IMR-90 (cell line): ENCODE measurements around the gene EIF4A3. TPM values are rescaled to one million over a fixed set of nuclear protein-coding genes. Genes with fewer than 3 reads are reported as not detected.

Source experiments
- ATAC-seq: fragments of 200-7000 bp; cut with Tn5 transposase; 2 replicates; pipeline ENCODE4 v1.9.1; 2020; ENCODE audit warnings: low read depth, mild to moderate bottlenecking, moderate library complexity
- BruUV-seq: library from RNA; stranded (reverse); fragments of 400-500 nt; replicated peaks from 2 replicates; lab custom pipeline; 2021; lab: Mats Ljungman, UMichigan
- CTCF ChIA-PET: fragments of 300-600 bp; formaldehyde crosslinking; extraction: SDS; loops from one replicate; lab custom pipeline; 2021; ENCODE audit warnings: antibody characterized with exemption; lab: Yijun Ruan, JAX
- POLR2A ChIA-PET: fragments of 300-600 bp; sonication (Branson Sonifier 250); formaldehyde crosslinking; loops from one replicate; lab custom pipeline; 2022; ENCODE audit warnings: antibody characterized with exemption; ENCODE audit not compliant: unreplicated experiment; lab: Charles Lee
- DNase-seq: peaks from one replicate; pipeline ENCODE4 v3.0.0; 2013
- H2AFZ ChIP-seq: replicated peaks from 2 replicates; pipeline ENCODE3; 2013; ENCODE audit warnings: low read length, mild to moderate bottlenecking; ENCODE audit not compliant: poor library complexity
- H2AK5ac ChIP-seq: 2 replicates; pipeline ENCODE4 v1.6.1; 2013; ENCODE audit warnings: low read depth, low read length, inconsistent platforms
- H2AK9ac ChIP-seq: replicated peaks from 2 replicates; pipeline ENCODE3; 2013; ENCODE audit warnings: mild to moderate bottlenecking, low read depth, low read length, moderate library complexity; ENCODE audit not compliant: poor library complexity
- H2BK120ac ChIP-seq: 2 replicates; pipeline ENCODE4 v1.6.1; 2013; ENCODE audit warnings: low read depth, low read length, inconsistent platforms
- H2BK15ac ChIP-seq: 3 replicates; pipeline ENCODE4 v1.6.1; 2013; ENCODE audit warnings: low read depth, low read length, inconsistent platforms
- H2BK20ac ChIP-seq: 2 replicates; pipeline ENCODE4 v1.6.1; 2013; ENCODE audit warnings: low read depth, mild to moderate bottlenecking, inconsistent platforms, low read length, moderate library complexity
- H2BK5ac ChIP-seq: 2 replicates; pipeline ENCODE4 v1.6.1; 2013; ENCODE audit warnings: mild to moderate bottlenecking, low read depth, low read length, inconsistent platforms; ENCODE audit not compliant: poor library complexity, severe bottlenecking
- H3K14ac ChIP-seq: replicated peaks from 2 replicates; pipeline ENCODE4 v1.6.1; 2013; ENCODE audit warnings: low read depth, low read length, inconsistent platforms
- H3K18ac ChIP-seq: 2 replicates; pipeline ENCODE4 v1.6.1; 2013; ENCODE audit warnings: low read depth, low read length, control low read depth
- H3K23ac ChIP-seq: 2 replicates; pipeline ENCODE4 v1.6.1; 2013; ENCODE audit warnings: low read depth, low read length, inconsistent platforms
- H3K27ac ChIP-seq: 2 replicates; pipeline ENCODE4 v1.5.1; 2013; ENCODE audit warnings: mild to moderate bottlenecking, control low read depth, low read length; ENCODE audit not compliant: insufficient read depth
- H3K27me3 ChIP-seq: 2 replicates; pipeline ENCODE4 v1.6.1; 2013; ENCODE audit warnings: low read length; ENCODE audit not compliant: control insufficient read depth, insufficient read depth
- H3K36me3 ChIP-seq: 2 replicates; pipeline ENCODE4 v1.6.1; 2013; ENCODE audit warnings: low read length, mixed read lengths; ENCODE audit not compliant: control insufficient read depth, insufficient read depth
- H3K4ac ChIP-seq: 2 replicates; pipeline ENCODE4 v1.6.1; 2013; ENCODE audit warnings: low read depth, low read length, inconsistent platforms
- H3K4me1 ChIP-seq: 2 replicates; pipeline ENCODE4 v1.6.1; 2013; ENCODE audit warnings: low read length, mixed read lengths; ENCODE audit not compliant: control insufficient read depth, insufficient read depth
- H3K4me2 ChIP-seq: 2 replicates; pipeline ENCODE4 v1.6.1; 2013; ENCODE audit warnings: low read depth, mild to moderate bottlenecking, control low read depth, low read length, moderate library complexity
- H3K4me3 ChIP-seq: 2 replicates; pipeline ENCODE4 v1.5.1; 2013; ENCODE audit warnings: low read depth, mild to moderate bottlenecking, control low read depth, low read length, moderate library complexity; ENCODE audit not compliant: insufficient read depth
- H3K56ac ChIP-seq: 2 replicates; pipeline ENCODE4 v1.6.1; 2013; ENCODE audit warnings: low read length, inconsistent platforms; ENCODE audit not compliant: insufficient read depth; ENCODE audit errors: extremely low read depth
- H3K79me1 ChIP-seq, 2 experiments: 2 replicates each; pipeline ENCODE4 v1.6.1; 2013; ENCODE audit warnings: low read length in 2 of 2, inconsistent platforms in 1 of 2, low read depth in 1 of 2
- H3K9ac ChIP-seq: 2 replicates; pipeline ENCODE4 v1.6.1; 2013; ENCODE audit warnings: low read depth, low read length, control low read depth
- H3K9me1 ChIP-seq: 2 replicates; pipeline ENCODE4 v1.6.1; 2013; ENCODE audit warnings: low read length, inconsistent platforms; ENCODE audit not compliant: insufficient read depth
- H3K9me3 ChIP-seq: 2 replicates; pipeline ENCODE4 v1.6.1; 2013; ENCODE audit warnings: low read length; ENCODE audit not compliant: control insufficient read depth, insufficient read depth
- H4K20me1 ChIP-seq: 2 replicates; pipeline ENCODE4 v1.6.1; 2013; ENCODE audit warnings: low read length, inconsistent platforms; ENCODE audit not compliant: insufficient read depth
- H4K5ac ChIP-seq: 2 replicates; pipeline ENCODE4 v1.6.1; 2013; ENCODE audit warnings: mild to moderate bottlenecking, low read depth, low read length, control low read depth
- H4K8ac ChIP-seq, 2 experiments: 2 replicates each; pipeline ENCODE4 v1.6.1; 2013; ENCODE audit warnings: low read depth in 2 of 2, low read length in 2 of 2, control low read depth in 1 of 2, inconsistent platforms in 1 of 2
- H4K91ac ChIP-seq: 2 replicates; pipeline ENCODE4 v1.6.1; 2013; ENCODE audit warnings: low read depth, low read length, inconsistent platforms; ENCODE audit not compliant: insufficient read depth
- BHLHE40 ChIP-seq: fragments of 150-350 bp; IDR thresholded peaks from 2 replicates; pipeline ENCODE4 v1.6.1; 2016; ENCODE audit warnings: mild to moderate bottlenecking, low read depth, low read length
- CEBPB ChIP-seq: IDR thresholded peaks from 2 replicates; pipeline ENCODE4 v1.6.1; 2012; ENCODE audit warnings: low read depth, low read length, improper control_type of control experiment
- CHD1 ChIP-seq: IDR thresholded peaks from 2 replicates; pipeline ENCODE4 v1.6.1; 2012; ENCODE audit warnings: low read depth, low read length, improper control_type of control experiment
- CTCF ChIP-seq: conservative IDR thresholded peaks from 2 replicates; pipeline ENCODE4 v1.5.1; 2012; ENCODE audit warnings: mild to moderate bottlenecking, low read depth, low read length, improper control_type of control experiment
- ELK1 ChIP-seq: fragments of 150-350 bp; IDR thresholded peaks from 2 replicates; pipeline ENCODE4 v1.6.1; 2016; ENCODE audit warnings: low read depth, mild to moderate bottlenecking, low read length, moderate library complexity, borderline replicate concordance
- FOS ChIP-seq: fragments of 150-350 bp; IDR thresholded peaks from 2 replicates; pipeline ENCODE4 v1.6.1; 2016; ENCODE audit warnings: low read depth, low read length
- MAFK ChIP-seq: IDR thresholded peaks from 2 replicates; pipeline ENCODE4 v1.6.1; 2012; ENCODE audit warnings: low read depth, low read length, improper control_type of control experiment
- MAZ ChIP-seq: IDR thresholded peaks from 2 replicates; pipeline ENCODE4 v1.6.1; 2012; ENCODE audit warnings: low read depth, mild to moderate bottlenecking, low read length, improper control_type of control experiment, moderate library complexity, borderline replicate concordance
- MXI1 ChIP-seq: IDR thresholded peaks from 2 replicates; pipeline ENCODE4 v1.6.1; 2012; ENCODE audit warnings: low read depth, mild to moderate bottlenecking, low read length, moderate library complexity, borderline replicate concordance
- NFE2L2 ChIP-seq: fragments of 150-350 bp; IDR thresholded peaks from 2 replicates; pipeline ENCODE4 v1.6.1; 2016; ENCODE audit warnings: low read depth, mild to moderate bottlenecking, low read length
- POLR2A ChIP-seq: IDR thresholded peaks from 2 replicates; pipeline ENCODE4 v1.6.1; 2012; ENCODE audit warnings: mild to moderate bottlenecking, low read depth, low read length
- RAD21 ChIP-seq: IDR thresholded peaks from 2 replicates; pipeline ENCODE4 v1.6.1; 2012; ENCODE audit warnings: low read length, improper control_type of control experiment
- RCOR1 ChIP-seq: IDR thresholded peaks from 2 replicates; pipeline ENCODE4 v1.6.1; 2012; ENCODE audit warnings: mild to moderate bottlenecking, low read length, improper control_type of control experiment; ENCODE audit not compliant: insufficient replicate concordance
- RFX5 ChIP-seq: IDR thresholded peaks from 2 replicates; pipeline ENCODE4 v1.8.0; 2012; ENCODE audit warnings: low read depth, mild to moderate bottlenecking, low read length, moderate library complexity
- SMC3 ChIP-seq: fragments of 150-350 bp; IDR thresholded peaks from 2 replicates; pipeline ENCODE4 v1.6.1; 2016; ENCODE audit warnings: low read depth, mild to moderate bottlenecking, antibody characterized with exemption, low read length, moderate library complexity
- USF2 ChIP-seq: fragments of 150-350 bp; IDR thresholded peaks from 2 replicates; pipeline ENCODE4 v1.6.1; 2017; ENCODE audit warnings: mild to moderate bottlenecking, antibody characterized with exemption, low read length, low read depth
- WGBS, 2 experiments: methylation state at CpG; one replicate each; pipeline versions ENCODE4 v1.1.5 to v1.1.7; 2013; ENCODE audit warnings: missing lambda C conversion rate in 2 of 2; ENCODE audit not compliant: insufficient read length in 1 of 2; ENCODE audit errors: extremely low coverage in 2 of 2; 5-methylcytosine and 5-hydroxymethylcytosine counted together
- dilution Hi-C: fragments of 300-500 bp; cut with HindIII; formaldehyde crosslinking; loops from one replicate; pipeline ENCODE4 v1.14.3; 2018; ENCODE audit warnings: low sequenced_read_pairs; ENCODE audit not compliant: unreplicated experiment
- in situ Hi-C: fragments of 300-500 bp; cut with MboI; formaldehyde crosslinking; loops from 3 replicates; pipeline ENCODE4 v1.14.3; 2019; ENCODE audit warnings: low sequenced_read_pairs, inconsistent platforms, mixed read lengths
- intact Hi-C: fragments of 100-400 bp; cut with micrococcal nuclease; formaldehyde crosslinking; loops from 2 replicates; pipeline ENCODE4 v1.10.0; 2022
- polyA plus RNA-seq, 3 experiments: library from polyadenylated mRNA; depleted of rRNA; stranded (reverse); fragments of >200 nt; gene quantifications; 2 replicates each; pipeline ENCODE4 v1.2.3, GENCODE V29; 2012; ENCODE audit warnings: low replicate concordance in 1 of 3
- total RNA-seq: library from RNA; depleted of rRNA; stranded (reverse); fragments of >200 nt; gene quantifications from 2 replicates; pipeline ENCODE4 v1.2.3, GENCODE V29; 2012

The EIF4A3 gene
- total and polyA plus RNA-seq, 2 of the 4 experiments (the other 2 are of a cell fraction) = 85.3 to 97.1 TPM

GRCh38 chr17:80119271-80119791 is 27.6 kb downstream of the EIF4A3 start:
- 92% methylated on average over 2 of the region's 24 CpGs; no CpG with 5 or more reads in 1 of the 2 experiments for WGBS, 2 experiments
- Histone ChIP-seq H3K56ac (no peak overlapping the region), H3K18ac (no peak overlapping the region), H2BK5ac (no peak overlapping the region), H3K4me3 (no peak overlapping the region), H3K36me3 (peaks cover 3% of the 10 kb centered on the region; the same call in 1 of the 2 replicates), H4K8ac (no peak overlapping the region), H3K9me1 (peaks cover 7% of the 10 kb centered on the region), H3K9me3 (no peaks in the 10 kb centered on the region), H3K4ac (no peak overlapping the region), H2BK15ac (no peak overlapping the region), H2AFZ (no peak overlapping the region), H3K79me1 (no peaks in the 10 kb centered on the region), H4K91ac (no peak overlapping the region), H3K4me2 (no peak overlapping the region), H3K27ac (no peak overlapping the region), H2AK9ac (peak overlapping the region; percentile 50), H3K4me1 (peaks cover 5% of the 10 kb centered on the region), H2AK5ac (no peak overlapping the region), H3K27me3 (no peaks in the 10 kb centered on the region), H4K5ac (no peak overlapping the region), H2BK120ac (no peak overlapping the region), H3K9ac (no peak overlapping the region), H3K23ac (no peak overlapping the region), H3K14ac (no peak overlapping the region), H4K20me1 (no peaks in the 10 kb centered on the region), H2BK20ac (no peak overlapping the region)
- intact Hi-C loops = no loop called here
- ATAC-seq (no peak), DNase-seq (no peak)
- no TSS peak for BruUV-seq
- ChIA-PET CTCF (no interaction called here), POLR2A (no interaction called here)
- dilution Hi-C loops = no loop called here
- in situ Hi-C loops = no loop called here
- TF ChIP-seq FOS (no peak), RFX5 (no peak), ELK1 (no peak), RAD21 (no peak), CEBPB (no peak), RCOR1 (no peak), BHLHE40 (no peak), MAFK (no peak), SMC3 (no peak), CHD1 (no peak), CTCF (no peak), POLR2A (no peak), USF2 (no peak), NFE2L2 (no peak), MXI1 (no peak), MAZ (no peak)
